GM23338 (cell line): Measurements from ENCODE around the gene MICAL2. TPM values are rescaled to one million over a fixed set of nuclear protein-coding genes. Genes with fewer than 3 reads are reported as not detected.

ENCODE experiments used
- ATAC-seq: fragments of 200-7000 bp; cut with Tn5 transposase; 3 replicates; pipeline ENCODE4 v1.9.1; 2020
- DNase-seq: peaks from one replicate; pipeline ENCODE4 v3.0.0-alpha.2; 2015; ENCODE audit warnings: low spot score
- H2AFZ ChIP-seq: fragments of 200-600 bp; sonication (generic); 2 replicates; pipeline ENCODE4 v1.8.0; 2016; ENCODE audit warnings: antibody characterized with exemption, mild to moderate bottlenecking, moderate library complexity
- H3F3A ChIP-seq: fragments of 200-600 bp; sonication (generic); replicated peaks from 2 replicates; pipeline ENCODE4 v1.8.0; 2017; ENCODE audit warnings: antibody characterized with exemption, mixed run types, low read depth
- H3K27ac ChIP-seq: fragments of 200-600 bp; sonication (generic); 2 replicates; pipeline ENCODE4 v1.6.1; 2016; ENCODE audit warnings: low read depth
- H3K27me3 ChIP-seq: fragments of 200-600 bp; sonication (generic); 2 replicates; pipeline ENCODE4 v1.8.0; 2016; ENCODE audit warnings: mild to moderate bottlenecking, mixed run types, moderate library complexity; ENCODE audit not compliant: insufficient read depth
- H3K36me3 ChIP-seq: fragments of 200-600 bp; sonication (generic); 2 replicates; pipeline ENCODE4 v1.8.0; 2016; ENCODE audit warnings: mild to moderate bottlenecking; ENCODE audit not compliant: insufficient read depth
- H3K4me1 ChIP-seq: fragments of 200-600 bp; sonication (generic); 2 replicates; pipeline ENCODE4 v1.8.0; 2016; ENCODE audit warnings: mild to moderate bottlenecking, moderate library complexity; ENCODE audit not compliant: insufficient read depth
- H3K4me2 ChIP-seq: fragments of 200-600 bp; sonication (generic); 2 replicates; pipeline ENCODE4 v1.7.1; 2017; ENCODE audit warnings: mixed run types
- H3K4me3 ChIP-seq: fragments of 200-600 bp; sonication (generic); 2 replicates; pipeline ENCODE4 v1.6.1; 2016; ENCODE audit warnings: mixed run types
- H3K79me2 ChIP-seq: fragments of 200-600 bp; sonication (generic); replicated peaks from 2 replicates; pipeline ENCODE4 v1.8.0; 2017; ENCODE audit warnings: mild to moderate bottlenecking; ENCODE audit not compliant: insufficient read depth
- H3K9me2 ChIP-seq: fragments of 200-600 bp; sonication (generic); 2 replicates; pipeline ENCODE4 v1.8.0; 2017; ENCODE audit not compliant: insufficient read depth
- H4K20me1 ChIP-seq: fragments of 200-600 bp; sonication (generic); replicated peaks from 2 replicates; pipeline ENCODE4 v1.8.0; 2017; ENCODE audit warnings: mild to moderate bottlenecking; ENCODE audit not compliant: insufficient read depth
- H3K27ac Mint-ChIP-seq: 2 replicates; pipeline ENCODE4 v1.8.0; 2020; ENCODE audit warnings: inconsistent platforms, mild to moderate bottlenecking, moderate library complexity, mixed read lengths
- H3K27me3 Mint-ChIP-seq: 3 replicates; pipeline ENCODE4 v1.8.0; 2022; ENCODE audit warnings: low read depth, mild to moderate bottlenecking, moderate library complexity, mixed read lengths, inconsistent platforms; ENCODE audit not compliant: insufficient read depth, poor library complexity
- H3K36me3 Mint-ChIP-seq: 3 replicates; pipeline ENCODE4 v1.8.0; 2021; ENCODE audit warnings: low read depth, mild to moderate bottlenecking, inconsistent platforms, moderate library complexity, mixed read lengths
- H3K4me1 Mint-ChIP-seq: 3 replicates; pipeline ENCODE4 v1.8.0; 2020; ENCODE audit warnings: mild to moderate bottlenecking, inconsistent platforms, mixed read lengths
- H3K4me3 Mint-ChIP-seq: 3 replicates; pipeline ENCODE4 v1.8.0; 2021; ENCODE audit warnings: moderate library complexity, mild to moderate bottlenecking, inconsistent platforms, mixed read lengths
- H3K9me3 Mint-ChIP-seq: 3 replicates; pipeline ENCODE4 v1.8.0; 2020; ENCODE audit warnings: moderate library complexity, mild to moderate bottlenecking, inconsistent platforms, mixed read lengths
- NANOG ChIP-seq: IDR thresholded peaks from 2 replicates; pipeline ENCODE4 v1.6.1; 2016; ENCODE audit warnings: antibody characterized with exemption, borderline replicate concordance
- POLR2AphosphoS5 ChIP-seq: IDR thresholded peaks from 2 replicates; pipeline ENCODE4 v1.6.1; 2016; ENCODE audit warnings: antibody characterized with exemption, low read depth
- REST ChIP-seq: IDR thresholded peaks from one replicate; pipeline ENCODE4 v1.6.1; 2018; ENCODE audit warnings: antibody characterized with exemption; ENCODE audit not compliant: unreplicated experiment
- polyA plus RNA-seq: library from polyadenylated mRNA; unstranded; fragments of >200 nt; fragmentation: Nextera tagmentation; extraction: Ambion mirVana; gene quantifications from 2 replicates; pipeline ENCODE4 v1.2.1, GENCODE V29; 2016
- total RNA-seq: library from RNA; depleted of rRNA; stranded (reverse); fragments of >200 nt; shearing (Covaris generic); gene quantifications from 2 replicates; pipeline ENCODE4 v1.2.3, GENCODE V29; 2014
- TF ChIP-seq, protein P1 (sequence below): fragments of 250-450 bp; sonication (Bioruptor Pico); IDR thresholded peaks from 2 replicates; pipeline ENCODE4 v1.5.0; 2020; ENCODE audit warnings: mild to moderate bottlenecking, moderate library complexity

Gene MICAL2
- total and polyA plus RNA-seq, 2 experiments from 2014 or later = 0.66 to 1.4 TPM

DNA sequence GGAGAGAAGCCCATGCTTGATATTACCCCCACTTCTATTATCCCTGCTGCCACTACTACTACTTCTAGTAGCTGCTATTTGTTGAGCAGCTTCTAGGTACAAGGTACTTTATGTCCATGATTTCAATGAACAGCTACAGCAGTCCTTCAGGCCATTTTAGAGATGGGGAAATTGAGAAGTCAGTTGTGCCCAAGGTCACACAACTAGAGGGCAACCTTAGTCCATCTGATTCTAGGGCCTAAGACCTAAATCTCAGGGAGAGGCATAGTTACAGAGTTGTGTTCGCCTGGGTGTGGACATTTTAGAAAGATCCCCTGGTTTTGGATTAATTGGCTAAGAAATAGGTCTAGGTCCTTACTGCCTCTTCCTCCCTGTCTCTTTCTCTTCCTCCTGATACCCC is 52.3 kb downstream of the MICAL2 start:
- Histone ChIP-seq H3K27ac (no peak overlapping the region), H2AFZ (no peak overlapping the region), H4K20me1 (no peaks in the 10 kb centered on the region), H3F3A (no peaks in the 10 kb centered on the region), H3K4me2 (no peak overlapping the region), H3K9me2 (no peaks in the 10 kb centered on the region), H3K36me3 (no peaks in the 10 kb centered on the region), H3K79me2 (no peaks in the 10 kb centered on the region), H3K4me3 (no peak overlapping the region), H3K4me1 (no peaks in the 10 kb centered on the region), H3K27me3 (no peaks in the 10 kb centered on the region)
- no peaks in the 10 kb centered on the region for H3K9me3 Mint-ChIP-seq
- DNase-seq = no peak
- H3K36me3 Mint-ChIP-seq = no peaks in the 10 kb centered on the region
- H3K4me1 Mint-ChIP-seq = peaks cover 11% of the 10 kb centered on the region
- no peak for ATAC-seq
- no peak overlapping the region for H3K27ac Mint-ChIP-seq
- TF ChIP-seq POLR2AphosphoS5 (no peak), NANOG (no peak), REST (no peak)
- TF ChIP-seq, protein P1, sequence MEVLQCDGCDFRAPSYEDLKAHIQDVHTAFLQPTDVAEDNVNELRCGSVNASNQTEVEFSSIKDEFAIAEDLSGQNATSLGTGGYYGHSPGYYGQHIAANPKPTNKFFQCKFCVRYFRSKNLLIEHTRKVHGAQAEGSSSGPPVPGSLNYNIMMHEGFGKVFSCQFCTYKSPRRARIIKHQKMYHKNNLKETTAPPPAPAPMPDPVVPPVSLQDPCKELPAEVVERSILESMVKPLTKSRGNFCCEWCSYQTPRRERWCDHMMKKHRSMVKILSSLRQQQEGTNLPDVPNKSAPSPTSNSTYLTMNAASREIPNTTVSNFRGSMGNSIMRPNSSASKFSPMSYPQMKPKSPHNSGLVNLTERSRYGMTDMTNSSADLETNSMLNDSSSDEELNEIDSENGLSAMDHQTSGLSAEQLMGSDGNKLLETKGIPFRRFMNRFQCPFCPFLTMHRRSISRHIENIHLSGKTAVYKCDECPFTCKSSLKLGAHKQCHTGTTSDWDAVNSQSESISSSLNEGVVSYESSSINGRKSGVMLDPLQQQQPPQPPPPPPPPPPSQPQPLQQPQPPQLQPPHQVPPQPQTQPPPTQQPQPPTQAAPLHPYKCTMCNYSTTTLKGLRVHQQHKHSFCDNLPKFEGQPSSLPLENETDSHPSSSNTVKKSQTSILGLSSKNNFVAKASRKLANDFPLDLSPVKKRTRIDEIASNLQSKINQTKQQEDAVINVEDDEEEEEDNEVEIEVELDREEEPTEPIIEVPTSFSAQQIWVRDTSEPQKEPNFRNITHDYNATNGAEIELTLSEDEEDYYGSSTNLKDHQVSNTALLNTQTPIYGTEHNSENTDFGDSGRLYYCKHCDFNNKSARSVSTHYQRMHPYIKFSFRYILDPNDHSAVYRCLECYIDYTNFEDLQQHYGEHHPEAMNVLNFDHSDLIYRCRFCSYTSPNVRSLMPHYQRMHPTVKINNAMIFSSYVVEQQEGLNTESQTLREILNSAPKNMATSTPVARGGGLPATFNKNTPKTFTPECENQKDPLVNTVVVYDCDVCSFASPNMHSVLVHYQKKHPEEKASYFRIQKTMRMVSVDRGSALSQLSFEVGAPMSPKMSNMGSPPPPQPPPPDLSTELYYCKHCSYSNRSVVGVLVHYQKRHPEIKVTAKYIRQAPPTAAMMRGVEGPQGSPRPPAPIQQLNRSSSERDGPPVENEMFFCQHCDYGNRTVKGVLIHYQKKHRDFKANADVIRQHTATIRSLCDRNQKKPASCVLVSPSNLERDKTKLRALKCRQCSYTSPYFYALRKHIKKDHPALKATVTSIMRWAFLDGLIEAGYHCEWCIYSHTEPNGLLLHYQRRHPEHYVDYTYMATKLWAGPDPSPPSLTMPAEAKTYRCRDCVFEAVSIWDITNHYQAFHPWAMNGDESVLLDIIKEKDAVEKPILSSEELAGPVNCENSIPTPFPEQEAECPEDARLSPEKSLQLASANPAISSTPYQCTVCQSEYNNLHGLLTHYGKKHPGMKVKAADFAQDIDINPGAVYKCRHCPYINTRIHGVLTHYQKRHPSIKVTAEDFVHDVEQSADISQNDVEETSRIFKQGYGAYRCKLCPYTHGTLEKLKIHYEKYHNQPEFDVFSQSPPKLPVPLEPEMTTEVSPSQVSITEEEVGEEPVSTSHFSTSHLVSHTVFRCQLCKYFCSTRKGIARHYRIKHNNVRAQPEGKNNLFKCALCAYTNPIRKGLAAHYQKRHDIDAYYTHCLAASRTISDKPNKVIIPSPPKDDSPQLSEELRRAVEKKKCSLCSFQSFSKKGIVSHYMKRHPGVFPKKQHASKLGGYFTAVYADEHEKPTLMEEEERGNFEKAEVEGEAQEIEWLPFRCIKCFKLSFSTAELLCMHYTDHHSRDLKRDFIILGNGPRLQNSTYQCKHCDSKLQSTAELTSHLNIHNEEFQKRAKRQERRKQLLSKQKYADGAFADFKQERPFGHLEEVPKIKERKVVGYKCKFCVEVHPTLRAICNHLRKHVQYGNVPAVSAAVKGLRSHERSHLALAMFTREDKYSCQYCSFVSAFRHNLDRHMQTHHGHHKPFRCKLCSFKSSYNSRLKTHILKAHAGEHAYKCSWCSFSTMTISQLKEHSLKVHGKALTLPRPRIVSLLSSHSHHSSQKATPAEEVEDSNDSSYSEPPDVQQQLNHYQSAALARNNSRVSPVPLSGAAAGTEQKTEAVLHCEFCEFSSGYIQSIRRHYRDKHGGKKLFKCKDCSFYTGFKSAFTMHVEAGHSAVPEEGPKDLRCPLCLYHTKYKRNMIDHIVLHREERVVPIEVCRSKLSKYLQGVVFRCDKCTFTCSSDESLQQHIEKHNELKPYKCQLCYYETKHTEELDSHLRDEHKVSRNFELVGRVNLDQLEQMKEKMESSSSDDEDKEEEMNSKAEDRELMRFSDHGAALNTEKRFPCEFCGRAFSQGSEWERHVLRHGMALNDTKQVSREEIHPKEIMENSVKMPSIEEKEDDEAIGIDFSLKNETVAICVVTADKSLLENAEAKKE (CRISPR knock-in tag) = no peak
- no peak overlapping the region for H3K4me3 Mint-ChIP-seq
- peaks cover 4% of the 10 kb centered on the region for H3K27me3 Mint-ChIP-seq
